Gastroesophageal sphincter (tissue), 3 donors: Measurements from ENCODE around the gene RPAP2.

Experiments used
- POLR2A ChIP-seq, 2 donors: fragments of 450-650 bp; IDR thresholded peaks; one replicate each; pipeline ENCODE4 v1.6.1; 2017; ENCODE audit warnings: antibody characterized with exemption in 2 of 2, mild to moderate bottlenecking in 2 of 2, moderate library complexity in 1 of 2
- POLR2AphosphoS5 ChIP-seq: sonication (generic); formaldehyde crosslinking; IDR thresholded peaks from one replicate; pipeline ENCODE4 v1.6.1; 2017; ENCODE audit warnings: antibody characterized with exemption
- TF ChIP-seq, protein P1 (sequence below), 4 experiments: fragments of 200-600 bp in 2 of 4; fragments of 450-650 bp in 2 of 4; sonication (generic) in 1 of 4; IDR thresholded peaks; one replicate each; pipeline ENCODE4 v1.5.1; 2017 to 2019; ENCODE audit warnings: antibody characterized with exemption in 4 of 4, mild to moderate bottlenecking in 2 of 4, moderate library complexity in 2 of 4

DNA sequence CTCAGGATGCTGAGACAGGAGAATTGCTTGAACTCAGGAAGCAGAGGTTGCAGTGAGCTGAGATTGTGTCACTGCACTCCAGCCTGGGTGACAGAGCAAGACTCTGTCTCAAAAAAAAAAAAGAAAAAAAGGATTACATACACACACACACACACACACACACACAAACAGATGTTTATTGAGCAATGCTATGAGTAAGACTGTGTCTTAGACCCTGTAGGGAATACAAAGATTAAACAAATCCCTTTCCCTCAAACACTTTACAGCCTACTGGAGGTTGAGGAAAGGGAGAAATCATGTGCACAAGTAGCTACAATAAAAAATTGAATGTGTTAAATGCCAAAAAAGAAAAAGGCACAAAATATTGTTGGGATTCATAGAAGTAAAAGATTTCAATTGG lies 58.1 kb downstream of the RPAP2 start:
- TF ChIP-seq, protein P1, sequence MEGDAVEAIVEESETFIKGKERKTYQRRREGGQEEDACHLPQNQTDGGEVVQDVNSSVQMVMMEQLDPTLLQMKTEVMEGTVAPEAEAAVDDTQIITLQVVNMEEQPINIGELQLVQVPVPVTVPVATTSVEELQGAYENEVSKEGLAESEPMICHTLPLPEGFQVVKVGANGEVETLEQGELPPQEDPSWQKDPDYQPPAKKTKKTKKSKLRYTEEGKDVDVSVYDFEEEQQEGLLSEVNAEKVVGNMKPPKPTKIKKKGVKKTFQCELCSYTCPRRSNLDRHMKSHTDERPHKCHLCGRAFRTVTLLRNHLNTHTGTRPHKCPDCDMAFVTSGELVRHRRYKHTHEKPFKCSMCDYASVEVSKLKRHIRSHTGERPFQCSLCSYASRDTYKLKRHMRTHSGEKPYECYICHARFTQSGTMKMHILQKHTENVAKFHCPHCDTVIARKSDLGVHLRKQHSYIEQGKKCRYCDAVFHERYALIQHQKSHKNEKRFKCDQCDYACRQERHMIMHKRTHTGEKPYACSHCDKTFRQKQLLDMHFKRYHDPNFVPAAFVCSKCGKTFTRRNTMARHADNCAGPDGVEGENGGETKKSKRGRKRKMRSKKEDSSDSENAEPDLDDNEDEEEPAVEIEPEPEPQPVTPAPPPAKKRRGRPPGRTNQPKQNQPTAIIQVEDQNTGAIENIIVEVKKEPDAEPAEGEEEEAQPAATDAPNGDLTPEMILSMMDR (IDR thresholded peaks at IDR 0.05) = no peak
- TF ChIP-seq POLR2AphosphoS5 = no peak
- TF ChIP-seq POLR2A (IDR thresholded peaks at IDR 0.05) = no peak
